GM12878 (cell line): Measurements from ENCODE around the gene CACNA2D3. TPM values are rescaled to one million over a fixed set of nuclear protein-coding genes. Genes with fewer than 3 reads are reported as not detected.

ENCODE experiments used
- ATAC-seq: fragments of 200-7000 bp; cut with Tn5 transposase; 3 replicates; pipeline ENCODE4 v1.9.1; 2020; ENCODE audit warnings: mild to moderate bottlenecking, moderate library complexity
- BruUV-seq: library from RNA; stranded (reverse); fragments of 400-500 nt; replicated peaks from 2 replicates; lab custom pipeline; 2021; lab: Mats Ljungman, UMichigan
- CTCF ChIA-PET: fragments of 300-600 bp; sonication (Branson Sonifier 250); formaldehyde crosslinking; extraction: SDS; loops from one replicate; lab custom pipeline; 2021; ENCODE audit warnings: inconsistent platforms; lab: Yijun Ruan, JAX
- POLR2A ChIA-PET: fragments of 350-600 bp; formaldehyde crosslinking; extraction: SDS; loops from one replicate; lab custom pipeline; 2021; ENCODE audit warnings: inconsistent platforms; lab: Charles Lee
- RAD21 ChIA-PET: fragments of 300-600 bp; sonication (Branson Sonifier 250); formaldehyde crosslinking; loops from one replicate; lab custom pipeline; 2023; ENCODE audit warnings: antibody characterized with exemption; ENCODE audit not compliant: unreplicated experiment; lab: Charles Lee
- SMC1A ChIA-PET: fragments of 300-600 bp; sonication (Branson Sonifier 250); formaldehyde crosslinking; loops from one replicate; lab custom pipeline; 2023; ENCODE audit not compliant: unreplicated experiment, uncharacterized antibody; lab: Charles Lee
- DNase-seq: peaks from one replicate; pipeline ENCODE4 v3.0.0-alpha.2; 2011; ENCODE audit warnings: low read depth, low spot score
- FAIRE-seq: peaks from 3 replicates; lab custom pipeline; 2011; peaks lifted over from hg19 to GRCh38; lab: Jason Lieb, UNC
- H2AFZ ChIP-seq: 2 replicates; pipeline ENCODE4 v1.6.0; 2011; ENCODE audit warnings: low read depth, low read length, control low read depth; ENCODE audit not compliant: control insufficient read depth
- H3K27ac ChIP-seq: 2 replicates; pipeline ENCODE4 v1.5.1; 2011; ENCODE audit warnings: control low read depth; ENCODE audit not compliant: control insufficient read depth, insufficient read depth
- H3K27me3 ChIP-seq, 2 experiments: replicated peaks in 1 of 2; 2 replicates each; pipeline versions ENCODE4 v1.6.0 to v1.6.1; 2011; ENCODE audit warnings: low read length in 1 of 2; ENCODE audit not compliant: control insufficient read depth in 2 of 2, insufficient read depth in 2 of 2
- H3K36me3 ChIP-seq, 2 experiments: 2 replicates each; pipeline ENCODE4 v1.5.1; 2011; ENCODE audit warnings: low read length in 1 of 2; ENCODE audit not compliant: control insufficient read depth in 2 of 2, insufficient read depth in 2 of 2
- H3K4me1 ChIP-seq: 2 replicates; pipeline ENCODE4 v1.6.1; 2011; ENCODE audit warnings: mild to moderate bottlenecking, low read length, moderate library complexity, mixed read lengths; ENCODE audit not compliant: control insufficient read depth, insufficient read depth
- H3K4me2 ChIP-seq: 2 replicates; pipeline ENCODE4 v1.6.0; 2011; ENCODE audit warnings: control low read depth; ENCODE audit not compliant: control insufficient read depth, insufficient read depth
- H3K4me3 ChIP-seq: fragments of 200-600 bp; sonication (generic); 2 replicates; pipeline ENCODE4 v1.5.1; 2016
- H3K79me2 ChIP-seq: 2 replicates; pipeline ENCODE4 v1.6.0; 2011; ENCODE audit warnings: low read length; ENCODE audit not compliant: control insufficient read depth, insufficient read depth
- H3K9ac ChIP-seq: 2 replicates; pipeline ENCODE4 v1.8.0; 2011; ENCODE audit warnings: low read length, control low read depth, mixed read lengths; ENCODE audit not compliant: control insufficient read depth, insufficient read depth
- H3K9me3 ChIP-seq: replicated peaks from 3 replicates; pipeline ENCODE4 v1.5.1; 2011; ENCODE audit warnings: mild to moderate bottlenecking, low read length; ENCODE audit not compliant: control insufficient read depth, insufficient read depth
- H4K20me1 ChIP-seq: 2 replicates; pipeline ENCODE4 v1.6.0; 2011; ENCODE audit not compliant: control insufficient read depth, insufficient read depth
- BCL3 ChIP-seq: IDR thresholded peaks from 2 replicates; pipeline ENCODE4 v1.6.1; 2011; ENCODE audit warnings: borderline replicate concordance, low read depth, mild to moderate bottlenecking, moderate library complexity, low read length; ENCODE audit not compliant: insufficient read depth, poor library complexity, severe bottlenecking
- CBX5 ChIP-seq: sonication (generic); IDR thresholded peaks from 2 replicates; pipeline ENCODE4 v1.6.1; 2016; ENCODE audit warnings: low read depth, moderate library complexity, mild to moderate bottlenecking, inconsistent platforms
- EZH2 ChIP-seq: IDR thresholded peaks from 2 replicates; pipeline ENCODE4 v1.6.1; 2012; ENCODE audit warnings: low read depth, mild to moderate bottlenecking, control low read depth, inconsistent platforms, low read length, borderline replicate concordance; ENCODE audit not compliant: control insufficient read depth
- FOS ChIP-seq: IDR thresholded peaks from 3 replicates; pipeline ENCODE4 v1.6.1; 2011; ENCODE audit warnings: borderline replicate concordance; ENCODE audit not compliant: insufficient read length; ENCODE audit errors: extremely low read depth
- MXI1 ChIP-seq: fragments of 150-350 bp; IDR thresholded peaks from 2 replicates; pipeline ENCODE4 v1.6.1; 2011; ENCODE audit warnings: low read depth, mild to moderate bottlenecking, inconsistent platforms, low read length, improper control_type of control experiment
- PAX5 ChIP-seq: IDR thresholded peaks from 2 replicates; pipeline ENCODE4 v1.6.1; 2011; ENCODE audit warnings: low read depth, low read length, borderline replicate concordance
- TBL1XR1 ChIP-seq: IDR thresholded peaks from 2 replicates; pipeline ENCODE4 v1.6.1; 2012; ENCODE audit warnings: low read depth, low read length, improper control_type of control experiment
- in situ Hi-C: fragments of 300-500 bp; cut with MboI; formaldehyde crosslinking; loops from 9 replicates; pipeline ENCODE4 v1.14.3; 2018; ENCODE audit warnings: mixed read lengths
- intact Hi-C: fragments of 100-400 bp; cut with micrococcal nuclease; formaldehyde crosslinking; loops from one replicate; pipeline ENCODE4 v1.14.2; 2022; ENCODE audit not compliant: unreplicated experiment
- polyA plus RNA-seq, 11 experiments: library from polyadenylated mRNA; depleted of rRNA in 4 of 11; unstranded in 6 of 11; stranded (reverse) in 5 of 11; fragments of >200 nt; fragmentation: Nextera tagmentation in 4 of 11; fragmentation: Illumina TruSeq in 1 of 11; extraction: Ambion mirVana in 4 of 11; extraction: Trizol in 1 of 11; gene quantifications; 1 replicate in 1 of 11; 2 replicates in 10 of 11; pipeline versions ENCODE4 v1.2.1 to v1.2.3, GENCODE V29; 2011 to 2016; ENCODE audit warnings: inconsistent platforms in 2 of 11, missing spikeins in 2 of 11, low read depth in 1 of 11
- total RNA-seq, 4 experiments: library from RNA; depleted of rRNA in 3 of 4; stranded (reverse); fragments of >200 nt in 3 of 4; fragmentation: Illumina TruSeq in 1 of 4; extraction: Trizol in 1 of 4; gene quantifications; 2 replicates each; pipeline versions ENCODE4 v1.2.1 to v1.2.3, GENCODE V29; 2013 to 2021

CACNA2D3 gene
- total and polyA plus RNA-seq, 10 of the 15 experiments (the other 5 are each of a cell fraction or from before 2014, with no cell fraction given) = not detected

- no peak for TF ChIP-seq BCL3
- TF ChIP-seq PAX5 = no peak
- TF ChIP-seq MXI1 = no peak
- TF ChIP-seq EZH2 = no peak
- no peak for TF ChIP-seq CBX5
- no peak for TF ChIP-seq FOS
Measured at GRCh38 chr3:54217828-54218227, 95.5 kb downstream of the CACNA2D3 start (continued).

- Histone ChIP-seq H3K9ac (no peak overlapping the region), H3K79me2 (no peaks in the 10 kb centered on the region), H3K4me1 (no peaks in the 10 kb centered on the region), H3K9me3 (no peaks in the 10 kb centered on the region)
- POLR2A ChIA-PET = no interaction called here
- SMC1A ChIA-PET = no interaction called here
- in situ Hi-C loops (no loop called here), intact Hi-C loops (no loop called here)
- TF ChIP-seq TBL1XR1 = no peak
- TF ChIP-seq, all 136 proteins: peak for 0
- H4K20me1 ChIP-seq = no peaks in the 10 kb centered on the region
- no peak overlapping the region for H3K4me3 ChIP-seq
- DNase-seq (no peak), FAIRE-seq (no peak), ATAC-seq (no peak)
- H3K27ac ChIP-seq = no peak overlapping the region
- no peak overlapping the region for H2AFZ ChIP-seq
- RAD21 ChIA-PET = no interaction called here
- no peak overlapping the region for H3K4me2 ChIP-seq
- H3K27me3 ChIP-seq = no peaks in the 10 kb centered on the region
- no TSS peak for BruUV-seq
- H3K36me3 ChIP-seq = no peaks in the 10 kb centered on the region
- CTCF ChIA-PET = no interaction called here
Measured at GRCh38 chr3:54222316-54222715, 100.0 kb downstream of the CACNA2D3 start.
